COLO829 (cell line): ENCODE results near the gene OR2V2.

Experiments
- DNase-seq: peaks from one replicate; pipeline ENCODE4 v3.0.0; 2012; ENCODE audit warnings: low spot score

OR2V2 gene

GRCh38 chr5:181207214-181207959 lies 60.0 kb downstream of the OR2V2 start:
- peak; percentile 62 for DNase-seq

GRCh38 chr5:181207960-181208253 lies 60.5 kb downstream of the OR2V2 start:
- DNase-seq = no peak
